GM23338 (cell line): Measurements from ENCODE around the gene MEOX1. TPM values are rescaled to one million over a fixed set of nuclear protein-coding genes. Genes with fewer than 3 reads are reported as not detected.

ENCODE experiments used
- ATAC-seq: fragments of 200-7000 bp; cut with Tn5 transposase; 3 replicates; pipeline ENCODE4 v1.9.1; 2020
- DNase-seq: peaks from one replicate; pipeline ENCODE4 v3.0.0-alpha.2; 2015; ENCODE audit warnings: low spot score
- H2AFZ ChIP-seq: fragments of 200-600 bp; sonication (generic); 2 replicates; pipeline ENCODE4 v1.8.0; 2016; ENCODE audit warnings: antibody characterized with exemption, mild to moderate bottlenecking, moderate library complexity
- H3F3A ChIP-seq: fragments of 200-600 bp; sonication (generic); replicated peaks from 2 replicates; pipeline ENCODE4 v1.8.0; 2017; ENCODE audit warnings: antibody characterized with exemption, mixed run types, low read depth
- H3K27ac ChIP-seq: fragments of 200-600 bp; sonication (generic); 2 replicates; pipeline ENCODE4 v1.6.1; 2016; ENCODE audit warnings: low read depth
- H3K27me3 ChIP-seq: fragments of 200-600 bp; sonication (generic); 2 replicates; pipeline ENCODE4 v1.8.0; 2016; ENCODE audit warnings: mild to moderate bottlenecking, mixed run types, moderate library complexity; ENCODE audit not compliant: insufficient read depth
- H3K36me3 ChIP-seq: fragments of 200-600 bp; sonication (generic); 2 replicates; pipeline ENCODE4 v1.8.0; 2016; ENCODE audit warnings: mild to moderate bottlenecking; ENCODE audit not compliant: insufficient read depth
- H3K4me1 ChIP-seq: fragments of 200-600 bp; sonication (generic); 2 replicates; pipeline ENCODE4 v1.8.0; 2016; ENCODE audit warnings: mild to moderate bottlenecking, moderate library complexity; ENCODE audit not compliant: insufficient read depth
- H3K4me2 ChIP-seq: fragments of 200-600 bp; sonication (generic); 2 replicates; pipeline ENCODE4 v1.7.1; 2017; ENCODE audit warnings: mixed run types
- H3K4me3 ChIP-seq: fragments of 200-600 bp; sonication (generic); 2 replicates; pipeline ENCODE4 v1.6.1; 2016; ENCODE audit warnings: mixed run types
- H3K79me2 ChIP-seq: fragments of 200-600 bp; sonication (generic); replicated peaks from 2 replicates; pipeline ENCODE4 v1.8.0; 2017; ENCODE audit warnings: mild to moderate bottlenecking; ENCODE audit not compliant: insufficient read depth
- H3K9me2 ChIP-seq: fragments of 200-600 bp; sonication (generic); 2 replicates; pipeline ENCODE4 v1.8.0; 2017; ENCODE audit not compliant: insufficient read depth
- H4K20me1 ChIP-seq: fragments of 200-600 bp; sonication (generic); replicated peaks from 2 replicates; pipeline ENCODE4 v1.8.0; 2017; ENCODE audit warnings: mild to moderate bottlenecking; ENCODE audit not compliant: insufficient read depth
- H3K27ac Mint-ChIP-seq: 2 replicates; pipeline ENCODE4 v1.8.0; 2020; ENCODE audit warnings: inconsistent platforms, mild to moderate bottlenecking, moderate library complexity, mixed read lengths
- H3K27me3 Mint-ChIP-seq: 3 replicates; pipeline ENCODE4 v1.8.0; 2022; ENCODE audit warnings: low read depth, mild to moderate bottlenecking, moderate library complexity, mixed read lengths, inconsistent platforms; ENCODE audit not compliant: insufficient read depth, poor library complexity
- H3K36me3 Mint-ChIP-seq: 3 replicates; pipeline ENCODE4 v1.8.0; 2021; ENCODE audit warnings: low read depth, mild to moderate bottlenecking, inconsistent platforms, moderate library complexity, mixed read lengths
- H3K4me1 Mint-ChIP-seq: 3 replicates; pipeline ENCODE4 v1.8.0; 2020; ENCODE audit warnings: mild to moderate bottlenecking, inconsistent platforms, mixed read lengths
- H3K4me3 Mint-ChIP-seq: 3 replicates; pipeline ENCODE4 v1.8.0; 2021; ENCODE audit warnings: moderate library complexity, mild to moderate bottlenecking, inconsistent platforms, mixed read lengths
- H3K9me3 Mint-ChIP-seq: 3 replicates; pipeline ENCODE4 v1.8.0; 2020; ENCODE audit warnings: moderate library complexity, mild to moderate bottlenecking, inconsistent platforms, mixed read lengths
- CREB1 ChIP-seq: fragments of 250-450 bp; sonication (Bioruptor Pico); IDR thresholded peaks from 2 replicates; pipeline ENCODE4 v1.5.0; 2020; ENCODE audit warnings: low read depth, mild to moderate bottlenecking, moderate library complexity
- CTCF ChIP-seq, 2 experiments: fragments of 200-600 bp in 1 of 2; sonication (generic) in 1 of 2; conservative IDR thresholded peaks; 2 replicates each; pipeline versions ENCODE4 v1.5.1 to v1.6.1; 2016 to 2017; ENCODE audit warnings: antibody characterized with exemption in 2 of 2, low read depth in 2 of 2, mild to moderate bottlenecking in 2 of 2, moderate library complexity in 1 of 2
- ETS1 ChIP-seq: IDR thresholded peaks from 2 replicates; pipeline ENCODE4 v1.6.1; 2016; ENCODE audit warnings: antibody characterized with exemption
- EZH2 ChIP-seq: fragments of 200-600 bp; sonication (generic); IDR thresholded peaks from one replicate; pipeline ENCODE4 v1.8.0; 2017; ENCODE audit warnings: antibody characterized with exemption, mild to moderate bottlenecking, low read depth; ENCODE audit not compliant: unreplicated experiment
- EZH2phosphoT487 ChIP-seq: fragments of 200-600 bp; sonication (generic); IDR thresholded peaks from one replicate; pipeline ENCODE4 v1.8.1; 2018; ENCODE audit warnings: antibody characterized with exemption; ENCODE audit not compliant: unreplicated experiment
- NANOG ChIP-seq: IDR thresholded peaks from 2 replicates; pipeline ENCODE4 v1.6.1; 2016; ENCODE audit warnings: antibody characterized with exemption, borderline replicate concordance
- ZNF114 ChIP-seq: fragments of 250-450 bp; sonication (Bioruptor Pico); IDR thresholded peaks from 2 replicates; pipeline ENCODE4 v1.5.0; 2020; ENCODE audit warnings: mild to moderate bottlenecking, moderate library complexity
- ZNF462 ChIP-seq: fragments of 250-450 bp; sonication (Bioruptor Pico); IDR thresholded peaks from 2 replicates; pipeline ENCODE4 v1.5.0; 2020; ENCODE audit warnings: mild to moderate bottlenecking, moderate library complexity
- polyA plus RNA-seq: library from polyadenylated mRNA; unstranded; fragments of >200 nt; fragmentation: Nextera tagmentation; extraction: Ambion mirVana; gene quantifications from 2 replicates; pipeline ENCODE4 v1.2.1, GENCODE V29; 2016
- total RNA-seq: library from RNA; depleted of rRNA; stranded (reverse); fragments of >200 nt; shearing (Covaris generic); gene quantifications from 2 replicates; pipeline ENCODE4 v1.2.3, GENCODE V29; 2014

The MEOX1 gene
- total and polyA plus RNA-seq, 2 experiments from 2014 or later = not detected

GRCh38 chr17:43667506-43667905, 5.8 kb upstream of the MEOX1 start (continued):
- TF ChIP-seq ZNF462 (CRISPR knock-in tag) (no peak), ZNF114 (no peak), NANOG (no peak), EZH2phosphoT487 (no peak), ETS1 (no peak), EZH2 (no peak)

- no peaks in the 10 kb centered on the region for H3K36me3 ChIP-seq
- ATAC-seq = no peak
- H3K27ac Mint-ChIP-seq = no peak overlapping the region
- H3K4me1 Mint-ChIP-seq = peaks cover 36% of the 10 kb centered on the region
- H3K4me2 ChIP-seq = no peak overlapping the region
- no peaks in the 10 kb centered on the region for H3K9me2 ChIP-seq
- H3K36me3 Mint-ChIP-seq = no peaks in the 10 kb centered on the region
- peak overlapping the region; percentile 92; the same call in 1 of the 2 replicates for H2AFZ ChIP-seq
- H4K20me1 ChIP-seq = no peaks in the 10 kb centered on the region
- no peak overlapping the region for H3K27ac ChIP-seq
- H3K4me3 Mint-ChIP-seq = no peak overlapping the region
- no peak for DNase-seq
- peaks cover 33% of the 10 kb centered on the region for H3K4me1 ChIP-seq
- H3K4me3 ChIP-seq = no peak overlapping the region
- no peaks in the 10 kb centered on the region for H3K79me2 ChIP-seq
- peaks cover 9% of the 10 kb centered on the region for H3K27me3 Mint-ChIP-seq
- no peaks in the 10 kb centered on the region for H3K9me3 Mint-ChIP-seq
- H3F3A ChIP-seq = 0 out of 2 replicates have a peak, but pooled peaks cover 3% of the 10 kb centered on the region
- H3K27me3 ChIP-seq = no peaks in the 10 kb centered on the region
- TF ChIP-seq EZH2 (no peak), CREB1 (CRISPR knock-in tag) (no peak), CTCF (conservative IDR thresholded peaks at IDR 0.05; ENCODE audit: low read depth in 2 of 2) (no peak), ETS1 (no peak)
Measured at GRCh38 chr17:43665937-43666236, 4.2 kb upstream of the MEOX1 start.
